Measurements from ENCODE around the gene SPARC.

Gene SPARC

GRCh38 chr5:151651997-151652645 lies 34.6 kb downstream of the SPARC start:
- H2AFZ ChIP-seq (ENCODE audit: low read length), result peak overlapping the region; percentile 61
- no peaks in the 10 kb centered on the region for H3F3A ChIP-seq (ENCODE audit: low read depth)
- H3K4me2 ChIP-seq (ENCODE audit: low read depth, low read length, poor library complexity, severe bottlenecking), result no peak overlapping the region
- H4K20me1 ChIP-seq (ENCODE audit: insufficient read depth, low read length, poor library complexity, severe bottlenecking), result no peaks in the 10 kb centered on the region
- no peaks in the 10 kb centered on the region for H3K36me3 ChIP-seq (ENCODE audit: insufficient read depth, low read length)
- no peak for TF ChIP-seq EZH2phosphoT487 (IDR thresholded peaks at IDR 0.05; ENCODE audit: borderline replicate concordance)
- TF ChIP-seq CTCF (conservative IDR thresholded peaks at IDR 0.05; ENCODE audit: low read length), result peak; percentile 97
- H3K4me1 ChIP-seq (ENCODE audit: insufficient read depth, low read length, poor library complexity, severe bottlenecking), result peaks cover 3% of the 10 kb centered on the region
- no peaks in the 10 kb centered on the region for H3K9me2 ChIP-seq (replicated peaks; ENCODE audit: low read depth, low read length)
- H3K9me3 ChIP-seq (ENCODE audit: insufficient read depth, low read depth, low read length), result no peaks in the 10 kb centered on the region
- H3K4me3 ChIP-seq (ENCODE audit: low read length, poor library complexity, severe bottlenecking), result no peak overlapping the region
- H3K79me2 ChIP-seq (ENCODE audit: insufficient read depth, low read length), result no peaks in the 10 kb centered on the region
- no peak overlapping the region for H3K9ac ChIP-seq (ENCODE audit: low read depth, low read length, poor library complexity, severe bottlenecking)
- H3K27me3 ChIP-seq (ENCODE audit: insufficient read depth, low read length, poor library complexity, severe bottlenecking), result no peaks in the 10 kb centered on the region

- Histone ChIP-seq H3K4me3 (ENCODE audit: low read length, poor library complexity, severe bottlenecking) (no peak overlapping the region), H4K20me1 (ENCODE audit: insufficient read depth, low read length, poor library complexity, severe bottlenecking) (no peaks in the 10 kb centered on the region), H3K79me2 (ENCODE audit: insufficient read depth, low read length) (no peaks in the 10 kb centered on the region), H3K4me1 (ENCODE audit: insufficient read depth, low read length, poor library complexity, severe bottlenecking) (peaks cover 3% of the 10 kb centered on the region), H2AFZ (ENCODE audit: low read length) (no peak overlapping the region), H3F3A (ENCODE audit: low read depth) (no peaks in the 10 kb centered on the region), H3K36me3 (ENCODE audit: insufficient read depth, low read length) (no peaks in the 10 kb centered on the region), H3K9me3 (ENCODE audit: insufficient read depth, low read depth, low read length) (no peaks in the 10 kb centered on the region), H3K27me3 (ENCODE audit: insufficient read depth, low read length, poor library complexity, severe bottlenecking) (no peaks in the 10 kb centered on the region), H3K9me2 (replicated peaks; ENCODE audit: low read depth, low read length) (no peaks in the 10 kb centered on the region), H3K9ac (ENCODE audit: low read depth, low read length, poor library complexity, severe bottlenecking) (no peak overlapping the region), H3K4me2 (ENCODE audit: low read depth, low read length, poor library complexity, severe bottlenecking) (no peak overlapping the region)
- TF ChIP-seq EZH2phosphoT487 (IDR thresholded peaks at IDR 0.05; ENCODE audit: borderline replicate concordance) (no peak), CTCF (conservative IDR thresholded peaks at IDR 0.05; ENCODE audit: low read length) (no peak)
Measured at GRCh38 chr5:151648988-151649387, 37.7 kb downstream of the SPARC start.

GRCh38 chr5:151648089-151648488 lies 38.6 kb downstream of the SPARC start:
- no peaks in the 10 kb centered on the region for H3K79me2 ChIP-seq (ENCODE audit: insufficient read depth, low read length)

More at GRCh38 chr5:151648089-151648488, 38.6 kb downstream of the SPARC start:
- TF ChIP-seq CTCF (conservative IDR thresholded peaks at IDR 0.05; ENCODE audit: low read length) (no peak), EZH2phosphoT487 (IDR thresholded peaks at IDR 0.05; ENCODE audit: borderline replicate concordance) (no peak)
- H3K9me2 ChIP-seq (replicated peaks; ENCODE audit: low read depth, low read length), result no peaks in the 10 kb centered on the region
- H3K9me3 ChIP-seq (ENCODE audit: insufficient read depth, low read depth, low read length), result no peaks in the 10 kb centered on the region
- no peaks in the 10 kb centered on the region for H4K20me1 ChIP-seq (ENCODE audit: insufficient read depth, low read length, poor library complexity, severe bottlenecking)
- no peak overlapping the region for H3K4me2 ChIP-seq (ENCODE audit: low read depth, low read length, poor library complexity, severe bottlenecking)
- peaks cover 3% of the 10 kb centered on the region for H3K4me1 ChIP-seq (ENCODE audit: insufficient read depth, low read length, poor library complexity, severe bottlenecking)
- H3K27me3 ChIP-seq (ENCODE audit: insufficient read depth, low read length, poor library complexity, severe bottlenecking), result no peaks in the 10 kb centered on the region
- H3F3A ChIP-seq (ENCODE audit: low read depth), result no peaks in the 10 kb centered on the region
- no peak overlapping the region for H3K9ac ChIP-seq (ENCODE audit: low read depth, low read length, poor library complexity, severe bottlenecking)
- no peak overlapping the region for H3K4me3 ChIP-seq (ENCODE audit: low read length, poor library complexity, severe bottlenecking)
- no peaks in the 10 kb centered on the region for H3K36me3 ChIP-seq (ENCODE audit: insufficient read depth, low read length)
- no peak overlapping the region for H2AFZ ChIP-seq (ENCODE audit: low read length)

All from Loucy (cell line).